PC-9 (cell line): ENCODE data around the gene TERC.

Experiments
- EZH2 ChIP-seq: fragments of 200-600 bp; sonication (generic); IDR thresholded peaks from 2 replicates; pipeline ENCODE4 v1.8.0; 2017; ENCODE audit warnings: antibody characterized with exemption, low read depth
- TF ChIP-seq, protein P1 (sequence below): fragments of 200-600 bp; sonication (generic); conservative IDR thresholded peaks from 2 replicates; pipeline ENCODE4 v1.6.1; 2017; ENCODE audit warnings: mixed run types, antibody characterized with exemption, mild to moderate bottlenecking, moderate library complexity

DNA sequence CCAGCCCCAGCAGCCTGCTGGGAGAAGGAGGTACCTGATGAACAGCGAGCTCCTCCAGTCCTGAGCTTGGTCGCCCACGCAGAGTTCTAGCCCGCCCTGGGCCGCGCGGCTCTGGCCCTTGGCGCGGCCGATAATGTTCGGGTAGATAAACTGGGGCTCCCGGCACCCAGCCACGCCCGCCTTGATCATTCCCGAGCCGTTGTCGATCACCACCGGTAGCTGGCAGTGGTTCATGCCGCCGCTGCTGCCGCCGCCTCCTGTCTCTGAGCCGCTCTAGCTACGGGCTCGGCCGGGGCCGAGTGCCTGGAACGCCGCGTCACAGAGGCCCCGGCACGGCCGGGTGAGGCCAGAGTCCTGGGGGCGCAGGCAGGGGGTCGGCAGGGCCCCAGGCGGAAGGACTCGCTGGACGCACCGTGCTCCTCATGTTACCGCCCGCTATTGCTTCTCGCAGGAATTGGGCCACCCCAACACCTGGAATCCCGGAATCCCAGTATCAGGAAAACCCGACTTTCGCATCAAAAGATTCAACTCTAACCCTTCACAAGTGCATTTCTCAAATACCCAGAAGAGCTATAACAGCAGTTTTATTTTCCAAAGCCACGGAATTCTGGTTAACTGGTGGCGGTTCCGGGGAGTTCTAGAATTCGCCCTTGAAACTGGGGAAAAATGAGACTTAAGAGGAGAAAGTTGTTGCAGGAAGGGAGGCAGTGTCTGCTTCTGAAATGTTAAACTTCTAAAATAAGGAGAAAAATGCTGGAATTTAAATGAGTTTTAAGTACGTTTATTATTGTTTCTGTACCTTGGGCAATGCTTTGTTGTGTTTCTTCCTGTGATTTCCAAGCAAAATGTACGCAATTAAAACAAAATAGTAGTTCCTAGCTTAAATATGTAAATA, 4.7 kb upstream of the TERC start, which contains the start of gene ACTRT3:
- TF ChIP-seq, protein P1, sequence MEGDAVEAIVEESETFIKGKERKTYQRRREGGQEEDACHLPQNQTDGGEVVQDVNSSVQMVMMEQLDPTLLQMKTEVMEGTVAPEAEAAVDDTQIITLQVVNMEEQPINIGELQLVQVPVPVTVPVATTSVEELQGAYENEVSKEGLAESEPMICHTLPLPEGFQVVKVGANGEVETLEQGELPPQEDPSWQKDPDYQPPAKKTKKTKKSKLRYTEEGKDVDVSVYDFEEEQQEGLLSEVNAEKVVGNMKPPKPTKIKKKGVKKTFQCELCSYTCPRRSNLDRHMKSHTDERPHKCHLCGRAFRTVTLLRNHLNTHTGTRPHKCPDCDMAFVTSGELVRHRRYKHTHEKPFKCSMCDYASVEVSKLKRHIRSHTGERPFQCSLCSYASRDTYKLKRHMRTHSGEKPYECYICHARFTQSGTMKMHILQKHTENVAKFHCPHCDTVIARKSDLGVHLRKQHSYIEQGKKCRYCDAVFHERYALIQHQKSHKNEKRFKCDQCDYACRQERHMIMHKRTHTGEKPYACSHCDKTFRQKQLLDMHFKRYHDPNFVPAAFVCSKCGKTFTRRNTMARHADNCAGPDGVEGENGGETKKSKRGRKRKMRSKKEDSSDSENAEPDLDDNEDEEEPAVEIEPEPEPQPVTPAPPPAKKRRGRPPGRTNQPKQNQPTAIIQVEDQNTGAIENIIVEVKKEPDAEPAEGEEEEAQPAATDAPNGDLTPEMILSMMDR, result no peak
- TF ChIP-seq EZH2, result no peak
